ENCODE data around the gene SMPD1.
A peak's percentile ranks its signal among the peaks of the same experiment; 100 is the strongest.

SMPD1 gene

GRCh38 chr11:6389905-6390717 is at the start of gene SMPD1:
Gene SMPD1 (plus strand): TSS chr11:6390474. CDS start chr11:6390599, 125 bp downstream.
- peak within 1 kb of the TSS; percentile 66 for H3K4me3 ChIP-seq (ENCODE audit: low read length)
- no peak for TF ChIP-seq CTCF (IDR thresholded peaks at IDR 0.05; ENCODE audit: insufficient read depth, low read depth, low read length, missing control alignments)
- DNase-seq (ENCODE audit: low read depth) = peak; percentile 98

- no peak for TF ChIP-seq CTCF (IDR thresholded peaks at IDR 0.05; ENCODE audit: insufficient read depth, low read depth, low read length, missing control alignments)
- H3K4me3 ChIP-seq (ENCODE audit: low read length) = no peak overlapping the region
- no peak for DNase-seq (ENCODE audit: low read depth)
Observed at GRCh38 chr11:6345366-6345765, 44.9 kb upstream of the SMPD1 start.

GRCh38 chr11:6350043-6350442 is 40.2 kb upstream of the SMPD1 start:
- no peak for TF ChIP-seq CTCF (IDR thresholded peaks at IDR 0.05; ENCODE audit: insufficient read depth, low read depth, low read length, missing control alignments)
- no peak for DNase-seq (ENCODE audit: low read depth)
- H3K4me3 ChIP-seq (ENCODE audit: low read length) = no peak overlapping the region

- DNase-seq (ENCODE audit: low read depth) = no peak
- H3K4me3 ChIP-seq (ENCODE audit: low read length) = no peak overlapping the region
- TF ChIP-seq CTCF (IDR thresholded peaks at IDR 0.05; ENCODE audit: insufficient read depth, low read depth, low read length, missing control alignments) = no peak
Observed at GRCh38 chr11:6350486-6350885, 39.8 kb upstream of the SMPD1 start.

- peak; percentile 6 for DNase-seq (ENCODE audit: low read depth)
- no peak overlapping the region for H3K4me3 ChIP-seq (ENCODE audit: low read length)
- TF ChIP-seq CTCF (IDR thresholded peaks at IDR 0.05; ENCODE audit: insufficient read depth, low read depth, low read length, missing control alignments) = no peak
Observed at GRCh38 chr11:6351782-6352382, 38.4 kb upstream of the SMPD1 start.

- peak; percentile 65 for DNase-seq (ENCODE audit: low read depth)
- H3K4me3 ChIP-seq (ENCODE audit: low read length) = no peak overlapping the region
- TF ChIP-seq CTCF (IDR thresholded peaks at IDR 0.05; ENCODE audit: insufficient read depth, low read depth, low read length, missing control alignments) = peak; percentile 96
Observed at GRCh38 chr11:6353367-6353987, 36.8 kb upstream of the SMPD1 start.
